Measurements from ENCODE around the gene CORO2B.

The CORO2B gene

GRCh38 chr15:68554721-68555678, 23.8 kb upstream of the CORO2B start:
- DNase-seq, result no peak

GRCh38 chr15:68555679-68556037, 23.1 kb upstream of the CORO2B start:
- no peak for DNase-seq

GRCh38 chr15:68556139-68556990, 22.4 kb upstream of the CORO2B start:
- no peak for DNase-seq

- DNase-seq, result no peak
Measured at GRCh38 chr15:68557469-68558317, 21.1 kb upstream of the CORO2B start.

GRCh38 chr15:68558318-68559305, 20.2 kb upstream of the CORO2B start:
- peak; percentile 55 for DNase-seq

GRCh38 chr15:68559345-68560310, 19.2 kb upstream of the CORO2B start:
- peak; percentile 93 for DNase-seq

GRCh38 chr15:68560501-68561113, 18.2 kb upstream of the CORO2B start:
- DNase-seq, result peak; percentile 49

GRCh38 chr15:68561171-68561900, 17.5 kb upstream of the CORO2B start:
- no peak for DNase-seq

GRCh38 chr15:68561901-68562300, 16.9 kb upstream of the CORO2B start:
- DNase-seq, result no peak

GRCh38 chr15:68564173-68564572, 14.6 kb upstream of the CORO2B start:
- no peak for DNase-seq

- no peak for DNase-seq
Measured at GRCh38 chr15:68565234-68565633, 13.6 kb upstream of the CORO2B start.

- DNase-seq, result peak; percentile 49
Measured at GRCh38 chr15:68565726-68566125, 13.1 kb upstream of the CORO2B start.

GRCh38 chr15:68566377-68566954, 12.3 kb upstream of the CORO2B start:
- DNase-seq, result no peak

GRCh38 chr15:68567345-68567744, 11.4 kb upstream of the CORO2B start:
- DNase-seq, result no peak

GRCh38 chr15:68570974-68571373, 7.8 kb upstream of the CORO2B start:
- no peak for DNase-seq

GRCh38 chr15:68571582-68571981, 7.2 kb upstream of the CORO2B start:
- DNase-seq, result no peak

- no peak for DNase-seq
Measured at GRCh38 chr15:68572309-68572708, 6.5 kb upstream of the CORO2B start.

- no peak for DNase-seq
Measured at GRCh38 chr15:68572921-68573320, 5.9 kb upstream of the CORO2B start.

- no peak for DNase-seq
Measured at GRCh38 chr15:68574046-68574445, 4.7 kb upstream of the CORO2B start.
